Measurements from ENCODE around the gene PTPRD.

DNA sequence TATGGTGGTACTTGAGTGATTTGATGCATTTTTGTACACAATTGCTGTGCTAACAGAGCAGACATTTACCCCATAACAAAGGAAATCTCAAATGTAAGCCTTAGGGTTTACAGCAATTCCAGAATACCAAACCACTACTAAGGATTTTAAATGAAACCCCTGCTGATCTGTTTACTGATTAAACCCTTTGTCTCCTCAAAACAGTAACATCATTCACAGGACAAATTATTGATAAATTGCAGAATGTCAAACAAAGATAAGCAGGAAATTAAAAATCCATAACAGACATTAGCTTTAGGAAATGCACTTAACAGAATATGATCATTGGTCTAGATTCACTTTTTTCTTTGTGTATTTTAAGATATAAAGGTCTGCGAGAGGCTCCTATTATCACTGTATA, 1796.9 kb downstream of the PTPRD start:
- TF ChIP-seq, protein P1, sequence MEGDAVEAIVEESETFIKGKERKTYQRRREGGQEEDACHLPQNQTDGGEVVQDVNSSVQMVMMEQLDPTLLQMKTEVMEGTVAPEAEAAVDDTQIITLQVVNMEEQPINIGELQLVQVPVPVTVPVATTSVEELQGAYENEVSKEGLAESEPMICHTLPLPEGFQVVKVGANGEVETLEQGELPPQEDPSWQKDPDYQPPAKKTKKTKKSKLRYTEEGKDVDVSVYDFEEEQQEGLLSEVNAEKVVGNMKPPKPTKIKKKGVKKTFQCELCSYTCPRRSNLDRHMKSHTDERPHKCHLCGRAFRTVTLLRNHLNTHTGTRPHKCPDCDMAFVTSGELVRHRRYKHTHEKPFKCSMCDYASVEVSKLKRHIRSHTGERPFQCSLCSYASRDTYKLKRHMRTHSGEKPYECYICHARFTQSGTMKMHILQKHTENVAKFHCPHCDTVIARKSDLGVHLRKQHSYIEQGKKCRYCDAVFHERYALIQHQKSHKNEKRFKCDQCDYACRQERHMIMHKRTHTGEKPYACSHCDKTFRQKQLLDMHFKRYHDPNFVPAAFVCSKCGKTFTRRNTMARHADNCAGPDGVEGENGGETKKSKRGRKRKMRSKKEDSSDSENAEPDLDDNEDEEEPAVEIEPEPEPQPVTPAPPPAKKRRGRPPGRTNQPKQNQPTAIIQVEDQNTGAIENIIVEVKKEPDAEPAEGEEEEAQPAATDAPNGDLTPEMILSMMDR (conservative IDR thresholded peaks at IDR 0.05 in 1 of 2, IDR thresholded peaks at IDR 0.05 in 1 of 2; ENCODE audit: low read depth in 1 of 2, low read length in 2 of 2) = no peak
- no peak for TF ChIP-seq EZH2 (IDR thresholded peaks at IDR 0.05; ENCODE audit: low read length, missing control alignments)

Data from fibroblast of lung (primary cell).